Upper lobe of right lung (tissue), 1 donor: ENCODE results near the gene ACO1. TPM values are rescaled to one million over a fixed set of nuclear protein-coding genes. Genes with fewer than 3 reads are reported as not detected.
A peak's percentile ranks its signal among the peaks of the same experiment; 100 is the strongest.

Source experiments
- ATAC-seq: fragments of 200-7000 bp; cut with Tn5 transposase; one replicate; pipeline ENCODE4 v1.9.1; 2020; ENCODE audit warnings: mild to moderate bottlenecking, moderate library complexity
- DNase-seq: peaks from one replicate; pipeline ENCODE4 v3.0.0-alpha.2; 2020
- H3K27ac ChIP-seq: fragments of 200-600 bp; one replicate; pipeline ENCODE4 v1.8.0; 2022
- H3K27me3 ChIP-seq: fragments of 200-600 bp; one replicate; pipeline ENCODE4 v1.8.0; 2022; ENCODE audit warnings: mild to moderate bottlenecking
- H3K36me3 ChIP-seq: fragments of 200-600 bp; one replicate; pipeline ENCODE4 v1.8.0; 2022
- H3K4me1 ChIP-seq: fragments of 200-600 bp; one replicate; pipeline ENCODE4 v1.8.0; 2022
- H3K4me3 ChIP-seq: fragments of 200-600 bp; one replicate; pipeline ENCODE4 v1.8.0; 2022; ENCODE audit warnings: mild to moderate bottlenecking
- H3K9me3 ChIP-seq: fragments of 200-600 bp; one replicate; pipeline ENCODE4 v1.8.0; 2022
- CTCF ChIP-seq: fragments of 200-600 bp; IDR thresholded peaks from one replicate; pipeline ENCODE4 v1.8.0; 2022; ENCODE audit warnings: antibody characterized with exemption
- intact Hi-C: fragments of 100-400 bp; cut with DNase I; formaldehyde crosslinking; loops from one replicate; pipeline ENCODE4 v1.11.0; 2022
- total RNA-seq: library from RNA; stranded (reverse); fragmentation: NEBNext Ultra II Directional; extraction: Animal tissue kit (Norgen Biotek cat#: 25700); gene quantifications from one replicate; pipeline ENCODE4 v1.2.1, GENCODE V29; 2021
- donor health status: DM: no; HTN: yes; CAD: no; lungs with severe emphysema.

The ACO1 gene
- total RNA-seq, 1 donor from 2014 or later, result 32.9 TPM

DNA sequence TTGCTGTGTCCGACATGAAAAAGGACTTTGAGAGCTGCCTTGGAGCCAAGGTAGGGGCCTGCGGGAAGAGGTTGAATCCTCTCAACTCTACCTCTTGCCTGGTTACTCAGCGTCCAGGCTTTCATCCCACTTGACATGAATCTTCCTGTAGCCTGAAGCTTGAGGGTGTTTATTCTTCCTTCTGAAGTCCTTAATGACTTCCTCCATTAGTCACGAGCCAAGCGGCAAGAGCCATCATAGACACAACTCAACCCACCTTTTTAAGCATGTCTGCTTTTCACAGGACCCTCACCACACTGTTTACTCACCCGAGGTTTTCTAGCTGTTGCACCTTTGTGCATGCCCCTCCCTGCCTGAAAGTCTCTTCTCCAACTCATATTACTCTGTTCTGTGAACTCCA, 40.2 kb downstream of the ACO1 start:
- intact Hi-C loops, result no loop called here
- no peak for DNase-seq
- Histone ChIP-seq H3K27me3 (no peaks in the 10 kb centered on the region), H3K36me3 (peaks cover 83% of the 10 kb centered on the region), H3K27ac (no peak overlapping the region), H3K9me3 (no peaks in the 10 kb centered on the region), H3K4me1 (no peaks in the 10 kb centered on the region), H3K4me3 (no peak overlapping the region)
- ATAC-seq, result peak; percentile 74
- no peak for TF ChIP-seq CTCF

- Histone ChIP-seq H3K9me3 (no peaks in the 10 kb centered on the region), H3K4me3 (no peak overlapping the region), H3K27me3 (no peaks in the 10 kb centered on the region), H3K4me1 (no peaks in the 10 kb centered on the region), H3K27ac (no peak overlapping the region), H3K36me3 (peaks cover 81% of the 10 kb centered on the region)
- ATAC-seq, result peak; percentile 76
- DNase-seq, result peak; percentile 65
- intact Hi-C loops, result no loop called here
- no peak for TF ChIP-seq CTCF
Measured at GRCh38 chr9:32426278-32426939, 42.0 kb downstream of the ACO1 start.

- TF ChIP-seq CTCF, result no peak
- Histone ChIP-seq H3K27me3 (no peaks in the 10 kb centered on the region), H3K4me3 (no peak overlapping the region), H3K27ac (no peak overlapping the region), H3K9me3 (no peaks in the 10 kb centered on the region), H3K4me1 (no peaks in the 10 kb centered on the region), H3K36me3 (peaks cover 82% of the 10 kb centered on the region)
- intact Hi-C loops, result no loop called here
- ATAC-seq (peak; percentile 65), DNase-seq (no peak)
Measured at GRCh38 chr9:32427111-32427873, 42.8 kb downstream of the ACO1 start.

DNA sequence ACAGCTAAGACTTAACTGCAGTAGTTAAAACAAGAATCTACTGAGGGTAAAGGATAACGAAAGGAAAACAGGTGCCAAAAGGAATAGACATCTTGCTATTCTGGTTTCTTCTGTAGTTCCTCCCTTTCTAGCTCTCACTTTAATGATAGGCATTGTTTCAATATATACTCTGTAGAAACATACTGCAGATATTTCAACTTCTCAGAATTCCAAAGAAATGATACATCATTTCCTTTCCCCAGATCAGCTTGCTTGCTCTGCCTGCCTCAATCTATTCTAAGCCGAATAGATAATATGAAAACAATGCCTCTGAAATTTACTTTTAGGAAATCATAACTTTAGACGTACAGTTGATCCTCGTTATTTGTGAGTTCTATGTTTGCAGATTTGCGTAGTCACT, 46.3 kb downstream of the ACO1 start:
- Histone ChIP-seq H3K4me3 (no peak overlapping the region), H3K27me3 (no peaks in the 10 kb centered on the region), H3K36me3 (peaks cover 84% of the 10 kb centered on the region), H3K27ac (no peak overlapping the region), H3K4me1 (no peaks in the 10 kb centered on the region), H3K9me3 (no peaks in the 10 kb centered on the region)
- DNase-seq, result no peak
- intact Hi-C loops, result no loop called here
- no peak for TF ChIP-seq CTCF
- ATAC-seq, result no peak

GRCh38 chr9:32431196-32431595, 46.8 kb downstream of the ACO1 start:
- no peak overlapping the region for H3K27ac ChIP-seq
- DNase-seq (no peak), ATAC-seq (no peak)
- no peaks in the 10 kb centered on the region for H3K27me3 ChIP-seq
- H3K4me3 ChIP-seq, result no peak overlapping the region
- TF ChIP-seq CTCF, result no peak
- H3K4me1 ChIP-seq, result no peaks in the 10 kb centered on the region
- H3K9me3 ChIP-seq, result no peaks in the 10 kb centered on the region
- H3K36me3 ChIP-seq, result peaks cover 84% of the 10 kb centered on the region
- intact Hi-C loops, result no loop called here
